ENCODE measurements around the gene ACSL5.

- no peak for TF ChIP-seq CTCF (conservative IDR thresholded peaks at IDR 0.05 in 1 of 2, IDR thresholded peaks at IDR 0.05 in 1 of 2; ENCODE audit: low read depth in 1 of 2, low read length in 2 of 2)
- no peak for TF ChIP-seq EZH2 (IDR thresholded peaks at IDR 0.05; ENCODE audit: low read length, missing control alignments)
Measured at GRCh38 chr10:112361951-112362751, 11.8 kb upstream of the ACSL5 start.
